Fibroblast of skin of scalp (primary cell): ENCODE measurements around the gene EPB41L1.

Source experiments
- DNase-seq: peaks from one replicate; pipeline ENCODE4 v3.0.0-alpha.2; 2013

The EPB41L1 gene

GRCh38 chr20:36155991-36156390 lies 1.5 kb downstream of the EPB41L1 start:
- DNase-seq = no peak

DNA sequence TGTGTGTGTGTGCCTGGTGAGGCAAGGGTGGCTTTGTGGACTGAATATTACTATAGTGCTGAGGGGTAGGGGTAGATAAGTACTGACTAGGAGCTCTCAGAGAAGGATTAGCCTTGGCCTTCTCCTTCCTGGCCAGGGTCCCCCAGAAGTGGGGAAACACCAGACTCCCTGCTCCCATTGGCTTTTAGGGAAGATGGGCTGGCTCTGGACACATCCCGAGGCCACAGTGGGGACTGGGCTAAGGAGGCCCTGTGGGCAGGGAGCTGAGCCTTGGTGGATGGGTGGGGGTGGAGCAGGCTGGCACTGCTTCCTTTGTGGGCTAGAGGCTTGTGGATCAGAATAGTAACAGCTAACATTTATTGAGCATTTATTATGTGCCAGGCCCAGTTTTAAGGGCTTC lies 3.1 kb downstream of the EPB41L1 start:
- DNase-seq = no peak

- DNase-seq = no peak
Measured at GRCh38 chr20:36158160-36158741, 3.7 kb downstream of the EPB41L1 start.

DNA sequence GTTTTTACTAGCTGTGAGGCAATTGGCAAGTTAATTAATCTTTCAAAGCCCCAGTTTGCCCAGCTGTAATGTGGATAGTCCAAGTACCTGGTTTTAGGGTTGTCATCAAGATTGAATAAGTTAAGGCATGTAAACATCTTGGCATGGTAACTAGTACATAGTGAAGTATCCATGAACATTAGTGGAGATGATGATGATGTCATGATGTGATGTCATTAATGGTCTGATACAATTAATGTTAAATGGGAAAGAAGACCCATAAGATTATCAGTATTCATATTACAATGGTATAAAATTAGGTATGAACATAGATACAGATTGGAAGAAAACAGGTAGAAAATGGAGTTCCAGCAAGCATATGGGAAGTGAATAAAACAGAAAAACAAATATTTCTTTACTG lies 5.3 kb downstream of the EPB41L1 start:
- no peak for DNase-seq

- DNase-seq = peak; percentile 30
Measured at GRCh38 chr20:36162272-36162966, 7.9 kb downstream of the EPB41L1 start.

DNA sequence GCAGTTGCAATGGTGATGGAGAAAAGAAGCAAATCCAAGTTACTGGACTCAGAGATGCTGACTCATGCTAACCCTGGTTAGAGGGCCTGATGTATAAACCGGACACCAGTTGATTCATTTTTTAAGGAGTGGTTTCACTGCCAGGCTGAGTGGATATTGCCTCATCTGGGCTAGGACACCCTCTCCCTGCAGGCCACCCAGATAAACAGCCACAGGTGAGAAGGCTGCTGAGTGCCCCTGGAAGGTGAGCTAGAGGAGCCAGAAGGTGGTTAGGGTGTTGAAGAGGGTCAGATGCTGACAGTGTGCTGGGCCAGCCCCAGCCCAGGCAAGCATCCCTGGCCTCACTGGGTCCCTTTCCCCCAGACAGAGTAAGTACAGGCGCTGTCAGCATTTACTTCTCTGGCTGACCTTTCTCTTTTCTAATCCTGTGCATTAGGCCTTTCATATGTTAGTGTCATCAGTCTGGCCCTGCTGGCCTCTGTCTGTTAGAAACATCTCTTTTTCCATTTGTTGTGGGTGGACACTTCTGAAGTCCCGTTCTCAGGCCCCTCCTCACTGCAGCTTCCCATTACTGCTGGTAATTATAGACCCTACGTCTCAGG lies 13.5 kb downstream of the EPB41L1 start:
- DNase-seq = no peak

GRCh38 chr20:36170542-36171215 lies 16.1 kb downstream of the EPB41L1 start:
- DNase-seq = no peak

DNA sequence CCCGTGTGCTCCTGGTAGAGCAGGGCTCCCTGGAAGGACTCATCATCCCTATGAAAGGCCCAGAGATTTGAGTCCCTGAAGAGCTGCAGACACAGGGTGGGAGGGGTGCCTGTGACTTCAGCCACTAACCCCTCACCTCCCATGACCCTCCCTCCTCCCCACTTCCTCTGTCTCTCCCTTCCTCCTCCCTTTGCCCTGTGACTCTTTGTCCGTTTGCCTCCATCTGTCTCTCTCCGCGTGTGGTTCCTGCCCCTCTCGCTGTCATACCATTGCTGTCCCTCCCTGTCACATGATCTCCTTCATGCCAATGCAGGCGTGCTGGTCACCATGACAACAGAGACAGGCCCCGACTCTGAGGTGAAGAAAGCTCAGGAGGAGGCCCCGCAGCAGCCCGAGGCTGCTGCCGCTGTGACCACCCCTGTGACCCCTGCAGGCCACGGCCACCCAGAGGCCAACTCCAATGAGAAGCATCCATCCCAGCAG lies 19.0 kb downstream of the EPB41L1 start:
- peak; percentile 53 for DNase-seq

- peak; percentile 12 for DNase-seq
Measured at GRCh38 chr20:36175016-36175415, 20.5 kb downstream of the EPB41L1 start.

- DNase-seq = no peak
Measured at GRCh38 chr20:36175475-36175995, 21.0 kb downstream of the EPB41L1 start.

- no peak for DNase-seq
Measured at GRCh38 chr20:36177716-36178115, 23.2 kb downstream of the EPB41L1 start.

- no peak for DNase-seq
Measured at GRCh38 chr20:36179170-36179945, 24.8 kb downstream of the EPB41L1 start.

GRCh38 chr20:36180323-36180722 lies 25.8 kb downstream of the EPB41L1 start:
- DNase-seq = no peak

DNA sequence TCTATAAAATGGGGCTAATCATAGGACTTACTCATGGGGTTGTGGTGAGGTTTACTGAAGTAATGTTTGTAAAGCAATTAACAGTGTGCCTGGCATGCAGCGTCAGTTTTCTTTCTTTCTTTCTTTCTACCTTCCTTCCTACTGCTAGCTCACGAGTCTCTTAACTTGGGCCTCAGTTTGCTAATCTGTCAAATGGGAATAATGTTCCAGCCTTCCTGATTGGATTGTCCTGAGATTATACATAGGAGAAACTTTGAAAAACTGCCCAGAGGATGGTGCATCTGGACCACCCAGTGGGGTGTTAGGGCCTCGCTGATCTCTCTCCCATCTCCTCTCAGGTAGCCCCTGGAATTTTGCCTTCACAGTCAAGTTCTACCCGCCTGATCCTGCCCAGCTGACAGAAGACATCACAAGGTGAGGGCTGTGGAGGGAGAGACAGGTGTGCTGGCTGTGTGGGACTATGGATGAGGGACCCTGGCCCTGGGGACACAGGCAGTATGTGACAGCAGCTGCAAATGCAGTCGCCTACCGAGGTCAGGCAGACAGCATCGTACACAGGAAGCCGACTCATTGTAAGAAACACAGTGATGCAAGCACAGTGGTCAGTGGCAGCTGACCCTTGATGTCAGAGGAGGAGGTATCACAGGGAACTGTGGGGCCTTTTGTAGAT lies 27.5 kb downstream of the EPB41L1 start:
- DNase-seq = peak; percentile 7

GRCh38 chr20:36182604-36183154 lies 28.1 kb downstream of the EPB41L1 start:
- DNase-seq = no peak

DNA sequence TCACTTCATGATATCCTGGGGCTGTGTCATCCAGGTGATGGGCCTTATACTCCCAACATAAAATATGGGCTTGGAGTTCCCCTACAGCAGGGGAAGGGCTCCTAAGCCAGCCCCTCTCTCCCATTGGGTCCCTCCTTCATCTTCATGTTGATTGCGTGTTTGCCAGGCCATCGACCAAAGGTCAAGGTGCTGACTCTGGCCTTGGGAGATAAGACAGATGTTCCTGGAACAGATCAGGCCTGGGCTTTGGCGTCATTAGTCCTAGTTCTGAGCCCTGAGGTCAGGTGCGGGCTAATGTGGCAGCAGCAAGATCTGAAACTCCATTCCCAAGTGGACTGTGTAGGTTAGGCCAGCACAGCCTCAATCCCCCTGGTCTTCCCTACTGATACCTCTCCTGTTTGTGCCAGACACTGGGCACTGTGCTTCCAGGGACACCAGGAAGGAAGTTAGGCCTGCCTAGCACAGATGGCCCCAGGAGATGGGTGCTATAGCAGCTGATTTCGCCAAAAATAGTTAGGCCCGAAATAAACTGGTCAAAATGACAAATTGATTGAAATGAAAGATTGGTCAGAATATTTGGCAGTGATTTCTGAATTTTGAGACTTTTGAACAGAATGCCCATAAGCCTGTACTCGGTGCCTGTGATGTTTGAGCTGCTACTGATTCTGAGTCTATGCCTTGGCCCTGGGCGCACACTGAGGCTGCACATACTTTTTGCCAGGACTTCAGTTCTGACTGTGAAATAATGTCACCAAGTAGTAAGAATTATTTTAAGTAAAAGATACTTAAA lies 28.8 kb downstream of the EPB41L1 start:
- no peak for DNase-seq

GRCh38 chr20:36184816-36185776 lies 30.6 kb downstream of the EPB41L1 start:
- DNase-seq = no peak

DNA sequence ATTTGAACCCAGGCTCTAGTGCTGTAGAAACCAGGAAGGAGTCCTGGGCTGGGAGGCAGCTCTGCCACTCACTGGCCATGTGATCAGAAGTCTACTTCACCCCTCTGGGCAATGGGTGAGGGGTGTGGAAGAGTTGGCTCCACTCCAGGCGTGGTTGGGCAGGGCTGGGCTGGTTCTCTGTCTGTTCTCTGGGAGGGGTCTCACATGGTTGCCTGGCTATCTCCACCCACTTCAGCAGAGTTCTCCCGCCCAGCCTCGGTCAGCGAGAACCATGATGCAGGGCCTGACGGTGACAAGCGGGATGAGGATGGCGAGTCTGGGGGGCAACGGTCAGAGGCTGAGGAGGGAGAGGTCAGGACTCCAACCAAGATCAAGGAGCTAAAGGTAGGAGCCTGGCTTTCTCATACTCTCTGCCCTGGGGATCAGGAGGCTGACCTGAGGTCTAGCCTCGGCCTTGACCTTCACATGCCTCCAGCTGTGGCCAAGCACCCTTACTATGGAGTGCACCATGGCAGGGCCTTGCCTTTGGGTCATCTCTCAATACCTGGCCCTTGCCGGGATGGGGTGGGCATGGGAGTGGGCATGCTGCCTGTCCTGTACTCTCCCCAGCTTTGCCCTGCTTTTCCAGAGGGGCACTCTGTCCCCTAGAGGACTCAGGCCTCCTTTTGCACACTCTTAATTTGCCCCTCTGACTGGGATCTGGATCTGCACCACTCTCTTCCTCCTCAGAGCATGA lies 39.6 kb downstream of the EPB41L1 start:
- no peak for DNase-seq

DNA sequence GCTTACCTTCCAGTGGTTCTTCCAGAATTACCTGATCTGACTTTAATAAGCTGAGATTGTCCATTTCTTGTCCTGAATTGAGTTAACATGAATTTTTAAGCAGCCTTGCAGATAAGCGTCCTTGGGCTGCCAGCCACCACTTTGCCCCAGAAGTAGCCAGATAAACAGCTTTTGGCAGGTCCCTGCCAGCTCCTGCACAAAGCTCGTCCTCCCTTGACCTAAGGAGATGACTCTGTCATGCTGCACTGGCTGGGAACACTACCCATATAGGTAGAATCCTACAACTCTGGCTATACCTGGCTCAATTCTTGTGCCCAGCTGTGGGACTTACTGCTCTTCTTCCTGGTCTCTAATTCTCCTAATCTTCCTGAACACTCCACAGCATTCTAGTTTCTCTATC lies 42.1 kb downstream of the EPB41L1 start:
- no peak for DNase-seq
